OCI-LY1 (cell line): Measurements from ENCODE around the gene ARMH3.

Source experiments
- H2AFZ ChIP-seq: fragments of 200-600 bp; sonication (generic), shearing (Covaris generic); 2 replicates; pipeline ENCODE4 v1.6.0; 2014; ENCODE audit warnings: antibody characterized with exemption, mild to moderate bottlenecking, low read length
- H3F3A ChIP-seq: fragments of 200-600 bp; sonication (generic), shearing (Covaris generic); 2 replicates; pipeline ENCODE4 v1.6.0; 2014; ENCODE audit warnings: mild to moderate bottlenecking, antibody characterized with exemption, low read length, moderate library complexity; ENCODE audit not compliant: insufficient read depth
- H3K27ac ChIP-seq: fragments of 200-600 bp; sonication (generic); 2 replicates; pipeline ENCODE4 v1.5.1; 2014; ENCODE audit warnings: low read length, mixed run types, mild to moderate bottlenecking, low read depth; ENCODE audit not compliant: poor library complexity, severe bottlenecking
- H3K27me3 ChIP-seq: fragments of 200-600 bp; sonication (generic); 2 replicates; pipeline ENCODE4 v1.6.0; 2014; ENCODE audit warnings: antibody characterized with exemption, mild to moderate bottlenecking, low read length, moderate library complexity; ENCODE audit not compliant: insufficient read depth
- H3K36me3 ChIP-seq: fragments of 200-600 bp; sonication (generic); 2 replicates; pipeline ENCODE4 v1.6.1; 2014; ENCODE audit warnings: mild to moderate bottlenecking, antibody characterized with exemption, low read length, moderate library complexity, mixed read lengths; ENCODE audit not compliant: insufficient read depth
- H3K4me1 ChIP-seq: fragments of 200-600 bp; sonication (generic); 2 replicates; pipeline ENCODE4 v1.5.1; 2014; ENCODE audit warnings: mild to moderate bottlenecking, low read length, moderate library complexity; ENCODE audit not compliant: insufficient read depth, severe bottlenecking
- H3K4me2 ChIP-seq: fragments of 200-600 bp; sonication (generic), shearing (Covaris generic); 2 replicates; pipeline ENCODE4 v1.6.1; 2014; ENCODE audit warnings: low read length
- H3K4me3 ChIP-seq: fragments of 200-600 bp; sonication (generic); 2 replicates; pipeline ENCODE4 v1.5.1; 2014; ENCODE audit warnings: low read length, low read depth, mild to moderate bottlenecking, mixed read lengths; ENCODE audit not compliant: poor library complexity, severe bottlenecking
- H3K79me2 ChIP-seq: fragments of 200-600 bp; shearing (Covaris generic); 2 replicates; pipeline ENCODE4 v1.6.1; 2016; ENCODE audit warnings: mixed run types, low read length, mixed read lengths; ENCODE audit not compliant: insufficient read depth
- H3K9ac ChIP-seq: fragments of 200-600 bp; sonication (generic), shearing (Covaris generic); 2 replicates; pipeline ENCODE4 v1.6.1; 2014; ENCODE audit warnings: mild to moderate bottlenecking, low read length, mixed read lengths
- H3K9me2 ChIP-seq: fragments of 200-600 bp; sonication (generic), shearing (Covaris generic); 2 replicates; pipeline ENCODE4 v1.6.1; 2014; ENCODE audit warnings: low read depth, mild to moderate bottlenecking, low read length, mixed read lengths
- H3K9me3 ChIP-seq: fragments of 200-600 bp; shearing (Covaris generic); 2 replicates; pipeline ENCODE4 v1.6.1; 2014; ENCODE audit warnings: low read length, mixed read lengths
- H4K20me1 ChIP-seq: fragments of 200-600 bp; sonication (generic), shearing (Covaris generic); 2 replicates; pipeline ENCODE4 v1.6.0; 2016; ENCODE audit warnings: mild to moderate bottlenecking, low read length; ENCODE audit not compliant: insufficient read depth
- EZH2 ChIP-seq: fragments of 200-600 bp; sonication (generic), shearing (Covaris generic); IDR thresholded peaks from 2 replicates; pipeline ENCODE4 v1.8.0; 2017; ENCODE audit warnings: borderline replicate concordance, mixed run types, mild to moderate bottlenecking, antibody characterized with exemption, low read length, moderate library complexity, mixed read lengths
- TF ChIP-seq, protein P1 (sequence below): fragments of 200-600 bp; sonication (generic), shearing (Covaris generic); IDR thresholded peaks from 2 replicates; pipeline ENCODE4 v1.5.1; 2017; ENCODE audit warnings: mild to moderate bottlenecking, antibody characterized with exemption, low read length, moderate library complexity, mixed read lengths

The ARMH3 gene

DNA sequence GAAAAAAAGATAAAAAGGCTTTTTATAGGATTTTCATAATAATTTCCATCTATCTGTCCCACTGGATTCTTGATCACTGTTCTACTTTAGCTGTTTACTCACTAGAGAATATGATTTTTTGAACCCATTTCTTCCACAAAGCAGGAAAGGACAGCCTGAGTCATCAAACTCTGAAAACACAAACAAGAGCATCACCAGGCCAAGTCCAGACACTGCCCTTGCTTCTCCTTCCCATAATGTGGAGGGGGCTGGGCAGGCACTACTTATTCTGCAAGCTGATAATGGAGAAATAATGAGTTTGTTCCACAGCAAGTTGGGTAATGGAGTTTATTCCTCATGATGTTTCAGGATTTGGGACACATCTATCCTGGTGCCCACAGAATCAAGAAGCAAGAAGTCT, 199.3 kb downstream of the ARMH3 start:
- Histone ChIP-seq H4K20me1 (no peaks in the 10 kb centered on the region), H3K9me2 (no peaks in the 10 kb centered on the region), H3K9ac (no peak overlapping the region), H3F3A (no peaks in the 10 kb centered on the region), H3K4me1 (peaks cover 14% of the 10 kb centered on the region), H3K36me3 (no peaks in the 10 kb centered on the region), H3K9me3 (no peaks in the 10 kb centered on the region), H3K79me2 (no peaks in the 10 kb centered on the region), H3K27ac (no peak overlapping the region), H2AFZ (no peak overlapping the region), H3K4me3 (no peak overlapping the region), H3K4me2 (no peak overlapping the region), H3K27me3 (no peaks in the 10 kb centered on the region)
- no peak for TF ChIP-seq EZH2
- TF ChIP-seq, protein P1, sequence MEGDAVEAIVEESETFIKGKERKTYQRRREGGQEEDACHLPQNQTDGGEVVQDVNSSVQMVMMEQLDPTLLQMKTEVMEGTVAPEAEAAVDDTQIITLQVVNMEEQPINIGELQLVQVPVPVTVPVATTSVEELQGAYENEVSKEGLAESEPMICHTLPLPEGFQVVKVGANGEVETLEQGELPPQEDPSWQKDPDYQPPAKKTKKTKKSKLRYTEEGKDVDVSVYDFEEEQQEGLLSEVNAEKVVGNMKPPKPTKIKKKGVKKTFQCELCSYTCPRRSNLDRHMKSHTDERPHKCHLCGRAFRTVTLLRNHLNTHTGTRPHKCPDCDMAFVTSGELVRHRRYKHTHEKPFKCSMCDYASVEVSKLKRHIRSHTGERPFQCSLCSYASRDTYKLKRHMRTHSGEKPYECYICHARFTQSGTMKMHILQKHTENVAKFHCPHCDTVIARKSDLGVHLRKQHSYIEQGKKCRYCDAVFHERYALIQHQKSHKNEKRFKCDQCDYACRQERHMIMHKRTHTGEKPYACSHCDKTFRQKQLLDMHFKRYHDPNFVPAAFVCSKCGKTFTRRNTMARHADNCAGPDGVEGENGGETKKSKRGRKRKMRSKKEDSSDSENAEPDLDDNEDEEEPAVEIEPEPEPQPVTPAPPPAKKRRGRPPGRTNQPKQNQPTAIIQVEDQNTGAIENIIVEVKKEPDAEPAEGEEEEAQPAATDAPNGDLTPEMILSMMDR: no peak

GRCh38 chr10:101851411-101852116, 204.4 kb downstream of the ARMH3 start:
- H3F3A ChIP-seq: no peaks in the 10 kb centered on the region
- TF ChIP-seq EZH2: no peak
- TF ChIP-seq, protein P1: no peak
- no peak overlapping the region for H3K4me2 ChIP-seq
- no peak overlapping the region for H3K27ac ChIP-seq
- no peak overlapping the region for H3K4me3 ChIP-seq
- H3K4me1 ChIP-seq: no peaks in the 10 kb centered on the region
- H3K9me2 ChIP-seq: no peaks in the 10 kb centered on the region
- H3K36me3 ChIP-seq: no peaks in the 10 kb centered on the region
- no peaks in the 10 kb centered on the region for H4K20me1 ChIP-seq
- no peaks in the 10 kb centered on the region for H3K9me3 ChIP-seq
- H3K9ac ChIP-seq: no peak overlapping the region
- no peaks in the 10 kb centered on the region for H3K79me2 ChIP-seq
- no peaks in the 10 kb centered on the region for H3K27me3 ChIP-seq
- H2AFZ ChIP-seq: no peak overlapping the region

GRCh38 chr10:101850749-101851148, 205.2 kb downstream of the ARMH3 start:
- H3K27me3 ChIP-seq: no peaks in the 10 kb centered on the region
- H2AFZ ChIP-seq: no peak overlapping the region
- H3K9me3 ChIP-seq: no peaks in the 10 kb centered on the region
- no peaks in the 10 kb centered on the region for H3K36me3 ChIP-seq
- no peak overlapping the region for H3K9ac ChIP-seq
- H3F3A ChIP-seq: no peaks in the 10 kb centered on the region
- no peaks in the 10 kb centered on the region for H4K20me1 ChIP-seq
- no peak overlapping the region for H3K4me3 ChIP-seq
- no peak overlapping the region for H3K4me2 ChIP-seq
- H3K27ac ChIP-seq: no peak overlapping the region
- H3K4me1 ChIP-seq: no peaks in the 10 kb centered on the region
- H3K9me2 ChIP-seq: no peaks in the 10 kb centered on the region
- H3K79me2 ChIP-seq: no peaks in the 10 kb centered on the region
- TF ChIP-seq, protein P1: no peak
- no peak for TF ChIP-seq EZH2
